HepG2 (cell line): ENCODE data around the gene MEX3B. TPM values are rescaled to one million over a fixed set of nuclear protein-coding genes. Genes with fewer than 3 reads are reported as not detected.

Source experiments
- ATAC-seq: fragments of 200-7000 bp; cut with Tn5 transposase; 3 replicates; pipeline ENCODE4 v1.9.1; 2020; ENCODE audit warnings: mild to moderate bottlenecking, moderate library complexity
- BruUV-seq: library from RNA; stranded (reverse); fragments of 400-500 nt; replicated peaks from 2 replicates; lab custom pipeline; 2021; lab: Mats Ljungman, UMichigan
- CTCF ChIA-PET: fragments of 300-600 bp; formaldehyde crosslinking; extraction: SDS; loops from one replicate; lab custom pipeline; 2021; ENCODE audit warnings: low total read pairs, inconsistent platforms, low intra/inter-chr PET ratio; lab: Yijun Ruan, JAX
- POLR2A ChIA-PET: fragments of 350-600 bp; sonication (Branson Sonifier 250); formaldehyde crosslinking; loops from one replicate; lab custom pipeline; 2020; ENCODE audit warnings: antibody characterized with exemption, inconsistent platforms; lab: Yijun Ruan, JAX
- DNase-seq: peaks from one replicate; pipeline ENCODE4 v3.0.0-alpha.2; 2015; ENCODE audit warnings: low spot score
- FAIRE-seq: peaks from 3 replicates; lab custom pipeline; 2011; peaks lifted over from hg19 to GRCh38; lab: Jason Lieb, UNC
- H2AFZ ChIP-seq: one replicate; pipeline ENCODE4 v1.6.1; 2011; ENCODE audit warnings: low read length, inconsistent platforms
- H3K27ac ChIP-seq: fragments of 300-600 bp; 3 replicates; pipeline ENCODE4 v1.8.0; 2011; ENCODE audit warnings: mixed run types, mild to moderate bottlenecking, mixed read lengths, low read length, inconsistent platforms; ENCODE audit not compliant: insufficient read depth; ENCODE audit errors: extremely low read length
- H3K27me3 ChIP-seq, 2 experiments: fragments of 200-600 bp in 1 of 2; 2 replicates in 1 of 2; 3 replicates in 1 of 2; pipeline versions ENCODE4 v1.6.0 to v1.8.0; 2011; ENCODE audit warnings: low read length in 2 of 2, mild to moderate bottlenecking in 2 of 2, moderate library complexity in 2 of 2, inconsistent platforms in 1 of 2; ENCODE audit not compliant: insufficient read depth in 2 of 2, control insufficient read depth in 1 of 2
- H3K36me3 ChIP-seq, 2 experiments: fragments of 200-600 bp in 1 of 2; replicated peaks in 1 of 2; 2 replicates in 1 of 2; 3 replicates in 1 of 2; pipeline versions ENCODE4 v1.5.1 to v1.8.0; 2011; ENCODE audit warnings: low read length in 2 of 2, inconsistent platforms in 1 of 2; ENCODE audit not compliant: insufficient read depth in 2 of 2, control insufficient read depth in 1 of 2
- H3K4me1 ChIP-seq: 2 replicates; pipeline ENCODE4 v1.5.1; 2012; ENCODE audit warnings: low read length, inconsistent platforms; ENCODE audit not compliant: insufficient read depth
- H3K4me2 ChIP-seq: 2 replicates; pipeline ENCODE4 v1.6.0; 2011; ENCODE audit warnings: low read depth, low read length, inconsistent platforms
- H3K4me3 ChIP-seq, 3 experiments: fragments of 200-600 bp in 1 of 3; sonication (generic), shearing (Covaris generic) in 1 of 3; replicated peaks in 1 of 3; 2 replicates each; pipeline ENCODE4 v1.5.1; 2011 to 2016; ENCODE audit warnings: low read length in 3 of 3, inconsistent platforms in 2 of 3, low read depth in 2 of 3, mild to moderate bottlenecking in 2 of 3, control low read depth in 1 of 3, mixed read lengths in 1 of 3; ENCODE audit not compliant: insufficient read depth in 1 of 3
- H3K79me2 ChIP-seq: one replicate; pipeline ENCODE4 v1.6.1; 2011; ENCODE audit warnings: low read length, inconsistent platforms; ENCODE audit not compliant: insufficient read depth
- H3K9ac ChIP-seq: 2 replicates; pipeline ENCODE4 v1.6.0; 2011; ENCODE audit warnings: mild to moderate bottlenecking, low read depth, low read length, inconsistent platforms; ENCODE audit not compliant: insufficient read depth
- H3K9me3 ChIP-seq: 2 replicates; pipeline ENCODE4 v1.5.1; 2012; ENCODE audit warnings: mild to moderate bottlenecking, low read length
- H4K20me1 ChIP-seq: 2 replicates; pipeline ENCODE4 v1.6.0; 2011; ENCODE audit warnings: inconsistent platforms, mild to moderate bottlenecking, low read length, moderate library complexity; ENCODE audit not compliant: insufficient read depth
- AHDC1 ChIP-seq: sonication (generic); formaldehyde crosslinking; IDR thresholded peaks from 2 replicates; pipeline ENCODE4 v1.5.1; 2020; ENCODE audit warnings: mild to moderate bottlenecking, missing genetic modification reagents, borderline replicate concordance
- ATF7 ChIP-seq, 2 experiments: fragments of 450-650 bp in 1 of 2; sonication (generic) in 1 of 2; formaldehyde crosslinking in 1 of 2; IDR thresholded peaks; 2 replicates each; pipeline versions ENCODE4 v1.4.0 to v1.6.1; 2016 to 2020; ENCODE audit warnings: antibody characterized with exemption in 1 of 2, mild to moderate bottlenecking in 1 of 2, missing genetic modification reagents in 1 of 2
- CBFB ChIP-seq: sonication (generic); formaldehyde crosslinking; IDR thresholded peaks from 2 replicates; pipeline ENCODE4 v1.4.0; 2020; ENCODE audit warnings: missing genetic modification reagents
- CREB1 ChIP-seq, 2 experiments: fragments of 450-650 bp in 1 of 2; IDR thresholded peaks; 2 replicates each; pipeline ENCODE4 v1.6.1; 2016 to 2017; ENCODE audit warnings: control low read depth in 1 of 2, mild to moderate bottlenecking in 1 of 2, missing compliant biosample characterization in 1 of 2, missing genetic modification characterization in 1 of 2
- CREM ChIP-seq, 2 experiments: sonication (generic) in 1 of 2; formaldehyde crosslinking in 1 of 2; IDR thresholded peaks; 2 replicates each; pipeline versions ENCODE4 v1.4.0 to v1.6.1; 2016 to 2020; ENCODE audit warnings: antibody characterized with exemption in 1 of 2, mild to moderate bottlenecking in 1 of 2, missing genetic modification reagents in 1 of 2
- HIVEP1 ChIP-seq: sonication (generic); formaldehyde crosslinking; IDR thresholded peaks from 2 replicates; pipeline ENCODE4 v1.4.0; 2020; ENCODE audit warnings: mild to moderate bottlenecking, missing genetic modification reagents
- HOXA5 ChIP-seq: sonication (generic); formaldehyde crosslinking; IDR thresholded peaks from 2 replicates; pipeline ENCODE4 v1.4.0; 2020; ENCODE audit warnings: missing genetic modification reagents
- KDM6A ChIP-seq: IDR thresholded peaks from 2 replicates; pipeline ENCODE4 v1.6.1; 2016; ENCODE audit warnings: low read depth
- TP53 ChIP-seq: sonication (generic); formaldehyde crosslinking; conservative IDR thresholded peaks from 2 replicates; pipeline ENCODE4 v1.4.0; 2020; ENCODE audit warnings: missing genetic modification reagents
- ZKSCAN5 ChIP-seq: sonication (generic); formaldehyde crosslinking; IDR thresholded peaks from 2 replicates; pipeline ENCODE4 v1.5.1; 2020; ENCODE audit warnings: mild to moderate bottlenecking, missing genetic modification reagents
- ZNF24 ChIP-seq: fragments of 450-650 bp; IDR thresholded peaks from 2 replicates; pipeline ENCODE4 v1.6.1; 2017; ENCODE audit warnings: antibody characterized with exemption, mild to moderate bottlenecking
- ZNF580 ChIP-seq: IDR thresholded peaks from 2 replicates; pipeline ENCODE4 v1.6.1; 2016; ENCODE audit warnings: low read depth, borderline replicate concordance
- WGBS: methylation state at CpG from one replicate; pipeline ENCODE4 v1.1.6; 2017; ENCODE audit warnings: low lambda C conversion rate; 5-methylcytosine and 5-hydroxymethylcytosine counted together
- in situ Hi-C: cut with HindIII; loops from 2 replicates; pipeline ENCODE4 v1.10.0; 2017; ENCODE audit warnings: low pct_unique_long_range_greater_than_20kb; ENCODE audit not compliant: extremely low pct_ligation_motif_present
- intact Hi-C: fragments of 100-400 bp; cut with micrococcal nuclease; formaldehyde crosslinking; loops from one replicate; pipeline ENCODE4 v1.10.0; 2022; ENCODE audit not compliant: unreplicated experiment
- polyA plus RNA-seq, 8 experiments: library from polyadenylated mRNA; depleted of rRNA in 3 of 8; stranded (reverse) in 7 of 8; unstranded in 1 of 8; fragments of >200 nt; fragmentation: Illumina TruSeq in 4 of 8; extraction: Trizol in 4 of 8; gene quantifications; 2 replicates each; pipeline versions ENCODE4 v1.2.1 to v1.2.3, GENCODE V29; 2011 to 2016; ENCODE audit warnings: low read depth in 4 of 8, missing spikeins in 1 of 8, mixed read lengths in 1 of 8; ENCODE audit not compliant: insufficient read depth in 1 of 8
- total RNA-seq, 5 experiments: library from RNA; depleted of rRNA; stranded (reverse); fragments of >200 nt; fragmentation: Illumina TruSeq; extraction: Trizol; gene quantifications; 2 replicates each; pipeline ENCODE4 v1.2.3, GENCODE V29; 2016; ENCODE audit warnings: low read depth in 1 of 5

MEX3B gene
- total and polyA plus RNA-seq, 2 of the 13 experiments (the other 11 are each of a cell fraction or from before 2014, with no cell fraction given), result 0.48 to 0.62 TPM

- intact Hi-C loops, result no loop called here
- no peaks in the 10 kb centered on the region for H3K9me3 ChIP-seq
- no peak overlapping the region for H3K4me2 ChIP-seq
- no TSS peak for BruUV-seq
- no peak overlapping the region for H3K9ac ChIP-seq
- DNase-seq, result no peak
- H3K79me2 ChIP-seq, result no peaks in the 10 kb centered on the region
- H4K20me1 ChIP-seq, result no peaks in the 10 kb centered on the region
- TF ChIP-seq CREB1 (IDR thresholded peaks at IDR 0.05) (peak; percentile 40; the same call in 1 of the 2 replicates), CREB1 (CRISPR knock-in tag; IDR thresholded peaks at IDR 0.05) (no peak), ZKSCAN5 (CRISPR knock-in tag) (no peak), KDM6A (CRISPR knock-in tag) (no peak), TP53 (CRISPR knock-in tag) (no peak), ZNF24 (no peak), ATF7 (IDR thresholded peaks at IDR 0.05) (peak; percentile 41; the same call in 1 of the 2 replicates), ATF7 (CRISPR knock-in tag; IDR thresholded peaks at IDR 0.05) (no peak), HIVEP1 (CRISPR knock-in tag) (no peak), HOXA5 (CRISPR knock-in tag) (no peak)
- TF ChIP-seq, all 625 proteins: peak for 2
- no peaks in the 10 kb centered on the region for H3K36me3 ChIP-seq
- H3K27me3 ChIP-seq, result peaks cover 0 to 26% of the 10 kb centered on the region in 2 experiments; a peak in 3 of 5 replicates
- H3K27ac ChIP-seq, result no peak overlapping the region
- no peaks in the 10 kb centered on the region for H3K4me1 ChIP-seq
- POLR2A ChIA-PET, result no interaction called here
- no peak for ATAC-seq
- no peak overlapping the region for H3K4me3 ChIP-seq
- WGBS, result 2% methylated on average over 3 of the region's 3 CpGs
- CTCF ChIA-PET, result no interaction called here
- H2AFZ ChIP-seq, result no peak overlapping the region
- no peak for FAIRE-seq
- in situ Hi-C loops, result no loop called here
Measured at GRCh38 chr15:82020625-82021394, 25.0 kb downstream of the MEX3B start.

- H3K79me2 ChIP-seq, result no peaks in the 10 kb centered on the region
- no peaks in the 10 kb centered on the region for H3K4me1 ChIP-seq
- intact Hi-C loops, result no loop called here
- BruUV-seq, result no TSS peak
- FAIRE-seq, result no peak
- H3K9me3 ChIP-seq, result no peaks in the 10 kb centered on the region
- H3K4me2 ChIP-seq, result no peak overlapping the region
- H3K27me3 ChIP-seq, result peaks cover 1 to 33% of the 10 kb centered on the region in 2 experiments; a peak in 3 of 5 replicates
- ATAC-seq, result no peak
- no peaks in the 10 kb centered on the region for H4K20me1 ChIP-seq
- WGBS, result 0% methylated on average over 3 of the region's 4 CpGs
- no peak for DNase-seq
- H3K27ac ChIP-seq, result no peak overlapping the region
- H3K9ac ChIP-seq, result no peak overlapping the region
- in situ Hi-C loops, result no loop called here
- H2AFZ ChIP-seq, result no peak overlapping the region
- no peaks in the 10 kb centered on the region for H3K36me3 ChIP-seq
- CTCF ChIA-PET, result no interaction called here
- H3K4me3 ChIP-seq, result no peak overlapping the region
- POLR2A ChIA-PET, result no interaction called here
- TF ChIP-seq CBFB (CRISPR knock-in tag), result no peak
- no peak for TF ChIP-seq AHDC1 (CRISPR knock-in tag)
- TF ChIP-seq CREM (IDR thresholded peaks at IDR 0.05), result no peak
- no peak for TF ChIP-seq CREM (CRISPR knock-in tag; IDR thresholded peaks at IDR 0.05)
- TF ChIP-seq ZNF580, result no peak
Measured at GRCh38 chr15:82018201-82018600, 27.6 kb downstream of the MEX3B start.
